COLO668 (cell line): Measurements from ENCODE around the gene FARS2.
A peak's percentile ranks its signal among the peaks of the same experiment; 100 is the strongest.

ENCODE experiments used
- DNase-seq: peaks from one replicate; lab custom pipeline; 2025; ENCODE audit not compliant: unreplicated experiment; lab: John Stamatoyannopoulos, UW

Gene FARS2

GRCh38 chr6:5285081-5285480 is 23.8 kb downstream of the FARS2 start:
- DNase-seq = no peak

- DNase-seq = no peak
Measured at GRCh38 chr6:5285526-5285925, 24.2 kb downstream of the FARS2 start.

- DNase-seq = no peak
Measured at GRCh38 chr6:5286780-5287179, 25.5 kb downstream of the FARS2 start.

DNA sequence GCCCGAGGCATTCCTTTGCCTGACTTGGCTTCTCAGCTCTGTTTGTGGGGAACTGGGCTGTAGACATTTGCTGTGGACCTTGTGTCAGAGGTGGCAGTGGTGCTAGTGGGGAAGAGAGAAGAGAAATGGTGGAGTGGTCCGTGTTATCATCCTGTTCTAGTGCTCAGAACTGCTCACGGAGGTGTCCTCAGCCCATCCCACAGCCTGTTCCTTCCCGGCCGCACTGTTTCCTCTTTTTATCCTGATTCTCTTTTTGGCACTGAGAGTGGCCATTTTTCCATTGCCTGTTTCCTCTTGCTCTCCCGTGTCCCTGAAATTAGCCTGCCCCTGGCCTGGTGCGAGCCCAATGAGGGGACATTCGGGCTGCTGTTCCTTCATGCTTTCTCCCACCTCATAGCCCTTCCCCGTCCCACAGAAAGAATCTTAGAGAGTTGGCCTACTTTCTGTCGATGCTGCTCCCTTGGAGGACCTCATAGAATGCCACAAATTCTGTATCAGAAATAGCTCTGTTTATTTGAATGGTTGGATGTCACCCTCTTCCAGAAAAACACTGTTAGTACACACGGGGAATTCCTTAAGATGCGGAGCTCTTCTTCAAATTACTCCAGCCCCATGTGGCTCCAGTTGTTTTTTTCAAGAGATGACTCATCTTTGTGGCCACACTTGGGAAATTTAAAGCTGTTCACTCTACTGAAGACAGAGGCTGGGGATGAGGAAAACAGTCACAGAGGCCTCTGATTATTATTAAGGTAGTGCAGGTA is 26.1 kb downstream of the FARS2 start:
- DNase-seq = no peak

DNA sequence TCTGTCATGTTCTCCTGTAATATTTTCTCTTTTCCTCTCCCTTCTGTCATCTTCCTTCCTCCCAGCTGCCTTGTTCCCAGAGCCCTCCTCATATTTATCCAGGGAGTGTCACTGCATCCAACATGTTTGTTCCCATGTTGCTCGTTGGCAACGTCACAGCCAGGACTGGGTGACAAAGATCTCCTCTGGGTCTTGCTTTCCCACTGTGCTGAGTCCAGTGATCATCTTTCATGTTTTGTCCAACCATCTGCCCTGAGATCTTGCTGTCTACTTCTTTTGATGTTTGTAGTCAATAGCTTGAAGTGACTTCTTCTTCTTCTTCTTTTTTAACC is 26.6 kb downstream of the FARS2 start:
- no peak for DNase-seq

- no peak for DNase-seq
Measured at GRCh38 chr6:5290097-5290496, 28.8 kb downstream of the FARS2 start.

- no peak for DNase-seq
Measured at GRCh38 chr6:5290500-5290899, 29.2 kb downstream of the FARS2 start.

DNA sequence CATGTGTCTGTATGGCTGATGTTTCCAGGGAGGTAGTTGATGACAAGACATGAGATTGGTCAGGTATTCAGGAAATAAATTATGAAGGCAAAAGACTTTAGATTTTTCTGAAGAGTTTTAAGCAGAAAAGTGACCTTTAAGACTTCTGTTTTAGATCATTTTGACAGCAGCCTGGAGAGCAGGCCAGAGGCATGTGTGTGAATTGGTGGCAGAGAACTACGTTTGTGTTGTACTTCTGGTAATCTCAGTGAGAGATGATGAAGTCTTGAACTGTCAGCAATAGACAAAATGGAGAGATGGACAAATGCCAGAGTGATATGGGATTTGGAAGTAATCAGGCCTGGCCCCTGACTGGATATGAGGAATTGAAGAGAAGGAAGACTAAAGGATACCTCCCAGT is 30.8 kb downstream of the FARS2 start:
- no peak for DNase-seq

DNA sequence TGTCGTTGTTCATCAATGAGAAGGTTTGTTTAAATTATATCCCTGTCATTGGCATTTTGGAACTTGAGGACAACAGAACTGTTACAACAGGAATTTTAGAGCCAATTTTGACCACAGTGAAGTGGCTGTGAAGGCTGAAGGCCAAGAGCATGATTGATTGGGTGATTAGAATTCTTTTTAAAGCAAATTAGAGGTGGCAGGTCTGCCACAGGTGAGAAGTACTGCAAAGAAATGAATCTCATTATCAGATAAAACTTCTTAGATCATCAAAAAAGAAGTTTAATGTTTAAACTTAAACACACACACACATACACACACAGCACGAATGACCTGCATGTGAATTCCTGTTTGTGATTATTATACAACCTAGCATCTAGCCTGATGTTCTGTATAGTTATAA is 32.4 kb downstream of the FARS2 start:
- DNase-seq = no peak

- DNase-seq = no peak
Measured at GRCh38 chr6:5294392-5295211, 33.3 kb downstream of the FARS2 start.

- no peak for DNase-seq
Measured at GRCh38 chr6:5295623-5296022, 34.3 kb downstream of the FARS2 start.

DNA sequence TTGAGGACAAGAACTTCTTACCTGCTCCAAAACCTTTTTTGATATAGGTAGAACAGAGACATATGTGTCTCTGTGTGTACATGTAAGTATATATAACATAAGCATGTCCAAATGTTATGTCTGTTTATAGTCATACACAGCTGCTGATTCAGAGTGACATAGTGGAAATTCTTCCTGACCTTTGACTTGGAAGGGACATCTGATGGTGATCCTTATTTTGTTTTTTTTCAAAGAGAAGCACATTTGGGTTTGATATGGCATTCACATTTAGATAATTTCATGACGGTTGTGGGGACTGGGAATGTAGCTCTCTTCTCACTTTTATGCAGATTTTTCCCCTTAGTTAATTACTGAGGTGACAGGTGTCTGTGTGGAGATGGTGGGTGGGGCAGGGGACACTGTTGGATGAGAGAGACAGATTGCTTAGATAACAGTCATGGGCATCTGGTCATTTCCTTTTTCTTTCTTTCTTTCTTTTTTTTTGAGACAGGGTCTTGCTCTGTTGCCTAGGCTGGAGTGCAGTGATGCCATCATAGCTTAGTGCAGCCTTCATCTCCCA is 39.0 kb downstream of the FARS2 start:
- no peak for DNase-seq

DNA sequence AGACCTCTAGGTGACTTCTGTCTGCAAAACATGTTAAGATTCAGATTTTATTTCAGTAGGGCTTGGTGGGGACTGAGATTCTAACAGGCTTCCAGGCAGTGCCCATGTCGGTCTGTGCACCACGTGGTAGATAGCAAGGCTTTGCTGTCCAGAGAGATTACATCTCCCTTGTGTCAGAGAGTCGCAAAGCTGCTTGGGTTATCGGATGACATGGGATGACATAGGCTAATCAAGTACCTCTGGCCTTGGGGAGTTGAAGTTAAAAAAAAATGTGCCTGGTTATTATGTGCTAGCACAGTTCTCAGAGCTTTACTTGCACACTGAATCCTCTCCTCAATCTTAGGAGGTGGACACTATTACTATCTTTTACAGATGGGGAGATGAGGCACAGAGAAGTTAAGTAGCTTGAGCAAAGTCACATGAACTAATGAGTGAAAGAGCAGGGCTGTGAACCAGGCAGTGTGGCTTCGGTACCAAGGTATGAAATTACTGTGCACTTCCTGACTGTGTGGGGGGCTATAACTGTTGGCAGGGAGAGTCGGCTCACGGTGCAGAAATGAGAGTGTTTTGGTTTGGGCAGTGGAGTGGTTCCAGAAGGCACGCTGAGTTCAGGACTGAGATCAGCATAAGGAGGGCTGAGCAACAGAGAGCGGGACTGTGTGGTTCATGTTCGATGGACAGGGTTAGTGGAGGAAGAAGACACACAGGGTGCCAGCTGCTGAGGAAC is 41.1 kb downstream of the FARS2 start:
- DNase-seq = no peak

- DNase-seq = peak; percentile 26
Measured at GRCh38 chr6:5302995-5303622, 41.8 kb downstream of the FARS2 start.

GRCh38 chr6:5303682-5304081 is 42.4 kb downstream of the FARS2 start:
- no peak for DNase-seq

- no peak for DNase-seq
Measured at GRCh38 chr6:5305968-5306626, 44.8 kb downstream of the FARS2 start.

- DNase-seq = no peak
Measured at GRCh38 chr6:5307058-5307457, 45.7 kb downstream of the FARS2 start.

DNA sequence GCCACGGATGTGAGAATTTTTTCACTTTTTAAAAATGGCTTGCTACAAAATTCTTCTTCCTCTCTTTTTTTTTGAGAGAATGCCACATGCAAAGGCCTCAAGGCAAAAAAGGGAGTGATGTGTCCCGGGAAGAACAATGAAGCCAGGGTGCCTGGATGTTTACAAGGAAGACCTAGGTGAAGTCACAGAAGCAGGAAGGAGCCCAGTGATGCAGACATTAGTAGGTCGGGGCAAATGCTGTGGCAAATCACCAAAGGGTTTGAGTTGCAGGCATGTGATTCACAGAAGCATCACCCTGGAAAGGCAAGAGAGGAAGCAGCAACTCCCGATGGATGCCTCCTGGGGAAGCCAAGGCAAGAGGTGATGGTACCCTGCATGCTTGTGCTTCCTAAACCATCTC is 46.8 kb downstream of the FARS2 start:
- no peak for DNase-seq

GRCh38 chr6:5314191-5314865 is 53.0 kb downstream of the FARS2 start:
- no peak for DNase-seq

GRCh38 chr6:5315881-5316280 is 54.6 kb downstream of the FARS2 start:
- DNase-seq = no peak
